Stomach (tissue), 4 donors: Measurements from ENCODE around the gene ATP6V0B.

ENCODE experiments used
- CTCF ChIP-seq, 7 experiments: fragments of 450-650 bp in 4 of 7; fragments of 200-600 bp in 3 of 7; sonication (generic) in 3 of 7; IDR thresholded peaks; one replicate each; pipeline ENCODE4 v1.5.1; 2016 to 2019; ENCODE audit warnings: antibody characterized with exemption in 7 of 7, control low read depth in 2 of 7, mild to moderate bottlenecking in 1 of 7
- EP300 ChIP-seq: sonication (generic); formaldehyde crosslinking; IDR thresholded peaks from one replicate; pipeline ENCODE4 v1.6.1; 2017; ENCODE audit warnings: antibody characterized with exemption
- POLR2A ChIP-seq, 4 donors: fragments of 450-650 bp; IDR thresholded peaks; one replicate each; pipeline ENCODE4 v1.6.1; 2016; ENCODE audit warnings: antibody characterized with exemption in 4 of 4, control low read depth in 2 of 4, mild to moderate bottlenecking in 1 of 4, moderate library complexity in 1 of 4
- POLR2AphosphoS5 ChIP-seq, 3 donors: sonication (generic); formaldehyde crosslinking; IDR thresholded peaks; one replicate each; pipeline ENCODE4 v1.6.1; 2016; ENCODE audit warnings: antibody characterized with exemption in 3 of 3

GRCh38 chr1:43956234-43956633 is 18.5 kb upstream of the ATP6V0B start:
- TF ChIP-seq CTCF (IDR thresholded peaks at IDR 0.05): no peak
- TF ChIP-seq EP300: no peak
- TF ChIP-seq POLR2AphosphoS5 (IDR thresholded peaks at IDR 0.05): no peak
- no peak for TF ChIP-seq POLR2A (IDR thresholded peaks at IDR 0.05)
